GM13976 (cell line): Measurements from ENCODE around the gene TLR6.

Experiments
- DNase-seq: peaks from one replicate; pipeline ENCODE4 v3.0.0; 2012; ENCODE audit warnings: low spot score
- in situ Hi-C: fragments of 300-500 bp; cut with MboI; formaldehyde crosslinking; loops from one replicate; pipeline ENCODE4 v1.12.0; 2022; ENCODE audit warnings: low sequenced_read_pairs, mixed read lengths, inconsistent platforms; ENCODE audit not compliant: unreplicated experiment
- TF ChIP-seq, protein P1 (sequence below): IDR thresholded peaks from 2 replicates; pipeline ENCODE4 v1.5.1; 2012; ENCODE audit warnings: borderline replicate concordance, mild to moderate bottlenecking; ENCODE audit not compliant: insufficient read depth; ENCODE audit errors: extremely low read depth, missing control alignments, control extremely low read depth

TLR6 gene

GRCh38 chr4:38804654-38805295 is 51.8 kb downstream of the TLR6 start, which contains the start of gene TLR1:
Gene TLR1, minus strand, starts transcription at chr4:38804791. Its CDS starts 5,960 bp downstream, at chr4:38798831.
- no peak for DNase-seq
- in situ Hi-C loops, result no loop called here
- TF ChIP-seq, protein P1, sequence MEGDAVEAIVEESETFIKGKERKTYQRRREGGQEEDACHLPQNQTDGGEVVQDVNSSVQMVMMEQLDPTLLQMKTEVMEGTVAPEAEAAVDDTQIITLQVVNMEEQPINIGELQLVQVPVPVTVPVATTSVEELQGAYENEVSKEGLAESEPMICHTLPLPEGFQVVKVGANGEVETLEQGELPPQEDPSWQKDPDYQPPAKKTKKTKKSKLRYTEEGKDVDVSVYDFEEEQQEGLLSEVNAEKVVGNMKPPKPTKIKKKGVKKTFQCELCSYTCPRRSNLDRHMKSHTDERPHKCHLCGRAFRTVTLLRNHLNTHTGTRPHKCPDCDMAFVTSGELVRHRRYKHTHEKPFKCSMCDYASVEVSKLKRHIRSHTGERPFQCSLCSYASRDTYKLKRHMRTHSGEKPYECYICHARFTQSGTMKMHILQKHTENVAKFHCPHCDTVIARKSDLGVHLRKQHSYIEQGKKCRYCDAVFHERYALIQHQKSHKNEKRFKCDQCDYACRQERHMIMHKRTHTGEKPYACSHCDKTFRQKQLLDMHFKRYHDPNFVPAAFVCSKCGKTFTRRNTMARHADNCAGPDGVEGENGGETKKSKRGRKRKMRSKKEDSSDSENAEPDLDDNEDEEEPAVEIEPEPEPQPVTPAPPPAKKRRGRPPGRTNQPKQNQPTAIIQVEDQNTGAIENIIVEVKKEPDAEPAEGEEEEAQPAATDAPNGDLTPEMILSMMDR, result no peak

DNA sequence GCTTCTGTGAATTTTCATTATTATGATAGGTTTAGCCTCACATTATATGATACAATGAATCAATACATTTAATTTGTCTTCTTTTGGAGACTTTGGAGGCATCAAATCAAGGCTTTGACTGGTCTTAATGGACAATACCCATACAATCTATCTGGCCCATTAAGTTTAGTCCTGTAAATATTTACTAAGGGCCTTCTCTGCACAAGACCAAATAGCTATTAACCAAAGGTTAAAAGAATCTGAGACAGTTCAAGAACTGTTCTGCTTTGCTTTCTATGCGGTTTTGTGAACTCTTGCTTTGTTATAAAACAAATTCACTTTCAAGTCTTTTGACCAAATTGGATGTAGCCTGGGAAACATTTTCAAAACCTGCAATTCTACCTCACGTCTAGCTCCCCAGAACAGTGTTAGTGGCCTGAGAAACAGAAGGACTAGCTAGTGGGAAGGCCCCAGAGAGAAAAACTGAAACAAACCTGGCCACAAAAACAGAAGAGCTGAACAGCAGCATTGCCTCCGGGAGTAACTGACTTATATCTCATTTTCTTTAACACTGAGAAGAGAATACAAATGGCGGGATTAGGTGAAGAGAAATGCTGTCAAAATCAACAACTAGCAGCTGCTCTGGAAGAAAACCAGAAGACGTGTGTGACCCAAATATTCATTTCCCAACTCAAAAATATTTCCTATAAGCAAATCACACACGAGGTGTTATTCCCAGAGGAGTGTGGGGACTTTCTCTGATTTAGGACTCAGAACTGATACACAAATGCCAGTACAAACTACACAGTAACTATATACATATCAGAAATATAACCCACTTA is 52.6 kb downstream of the TLR6 start:
- in situ Hi-C loops, result no loop called here
- peak; percentile 56 for DNase-seq
- TF ChIP-seq, protein P1, result no peak

GRCh38 chr4:38802561-38803355 is 53.9 kb downstream of the TLR6 start:
- in situ Hi-C loops, result no loop called here
- no peak for DNase-seq
- TF ChIP-seq, protein P1, result no peak

- TF ChIP-seq, protein P1, result no peak
- DNase-seq, result no peak
- in situ Hi-C loops, result no loop called here
These were observed 55.6 kb downstream of the TLR6 start for GRCh38 chr4:38800961-38801450.

DNA sequence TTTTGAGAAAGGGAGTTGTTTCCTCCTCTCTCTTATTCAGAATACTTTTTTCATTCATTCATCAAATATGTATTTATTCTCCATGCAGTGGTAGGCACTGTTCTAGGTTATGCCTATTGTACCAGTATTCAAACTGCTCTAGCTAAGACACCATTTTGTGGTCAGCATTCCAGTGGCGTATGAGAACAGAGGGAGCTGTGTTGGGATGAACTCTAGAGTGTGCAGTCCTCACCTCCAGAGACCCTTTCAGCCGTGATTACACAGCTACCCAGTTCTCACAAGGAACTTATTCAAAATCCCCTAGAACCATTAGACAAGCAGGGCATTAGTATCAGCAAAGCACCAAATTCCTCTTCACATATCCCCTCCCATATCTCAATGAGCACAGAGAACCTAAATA is 56.3 kb downstream of the TLR6 start:
- in situ Hi-C loops, result no loop called here
- DNase-seq, result no peak

DNA sequence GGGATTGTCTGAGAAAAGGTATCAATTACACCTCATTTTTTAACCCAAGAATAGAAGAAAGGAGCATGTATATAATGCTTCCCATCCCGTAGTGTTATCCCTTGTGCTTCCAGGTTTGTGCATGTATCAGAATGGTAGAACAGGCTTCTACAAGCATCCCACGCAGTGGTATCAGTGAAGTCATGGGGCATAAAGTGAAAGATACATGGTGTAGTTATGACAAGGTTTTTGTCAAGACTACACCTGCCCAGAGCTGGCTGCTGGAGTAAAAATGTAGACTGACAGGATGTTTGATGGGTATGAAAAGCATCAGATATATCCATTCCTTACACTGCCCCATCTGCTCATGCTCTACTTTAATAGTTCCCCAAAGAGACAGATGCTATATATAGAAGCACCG is 61.5 kb downstream of the TLR6 start:
- in situ Hi-C loops, result no loop called here

More for the DNA sequence above, 56.3 kb downstream of the TLR6 start:
- TF ChIP-seq, protein P1, result no peak

More for the DNA sequence above, 61.5 kb downstream of the TLR6 start:
- no peak for DNase-seq
- TF ChIP-seq, protein P1, result no peak
